NOMO-1 (cell line): ENCODE results near the gene VPS8.
A peak's percentile ranks its signal among the peaks of the same experiment; 100 is the strongest.

Experiments used
- DNase-seq, 2 experiments: peaks; one replicate each; lab custom pipeline; 2025; ENCODE audit not compliant: unreplicated experiment in 2 of 2; lab: John Stamatoyannopoulos, UW

Gene VPS8

DNA sequence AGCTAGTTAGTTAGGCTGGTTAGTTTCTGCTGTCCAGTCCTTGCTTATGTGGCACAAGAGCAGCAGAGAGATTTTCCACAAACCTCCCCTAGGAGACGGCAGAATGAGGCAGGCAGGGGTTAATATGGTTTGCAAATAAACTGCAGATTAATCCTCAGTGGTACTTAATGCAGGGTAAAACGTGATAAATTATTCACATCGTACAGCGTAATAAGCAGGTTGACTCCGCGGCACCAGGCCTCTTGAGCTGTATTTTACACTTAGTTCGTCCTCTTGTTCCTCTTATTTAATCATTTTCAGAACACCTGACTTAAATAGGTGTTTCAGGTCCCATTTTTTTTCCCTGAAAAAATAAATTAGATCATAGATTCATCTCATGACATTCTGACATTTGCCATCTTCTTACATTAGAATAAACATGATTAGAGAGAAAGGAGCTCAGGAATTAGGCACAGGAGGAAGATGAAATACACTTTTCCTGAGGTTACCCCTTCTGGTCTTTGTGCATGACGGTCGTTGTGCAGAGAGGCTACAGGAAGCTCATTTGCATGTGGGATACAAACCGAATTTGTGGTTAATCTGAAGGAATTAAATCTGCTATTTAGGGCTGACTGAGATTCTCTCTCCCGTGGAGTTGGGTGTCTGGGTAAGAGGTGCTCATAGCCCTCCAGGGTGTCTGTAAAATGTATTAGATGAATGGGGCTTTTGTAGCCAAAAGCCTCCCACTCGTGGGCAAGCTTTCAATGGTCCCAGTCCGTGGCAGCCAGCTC, 27.1 kb upstream of the VPS8 start:
- peak; percentile 16 to 51 for DNase-seq

DNA sequence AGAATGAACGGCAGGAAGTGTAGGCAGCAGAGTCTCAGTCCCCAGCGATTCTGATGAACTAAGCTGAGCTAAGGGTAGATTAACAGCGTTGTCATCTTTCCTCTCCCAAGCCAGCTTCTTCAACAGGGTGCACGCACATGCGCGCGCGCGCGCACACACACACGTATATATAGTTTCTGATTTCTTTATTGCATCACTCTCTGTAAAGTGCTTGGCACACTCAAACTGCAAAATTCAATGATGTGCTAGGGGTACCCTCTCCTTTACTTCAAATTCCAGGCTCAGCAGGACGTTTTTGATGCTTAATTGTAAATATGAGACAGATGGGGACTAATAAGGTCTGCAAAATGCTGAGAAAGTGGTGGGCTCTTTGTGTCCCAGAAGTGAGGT, 26.1 kb upstream of the VPS8 start:
- DNase-seq = peak; percentile 17 to 66

DNA sequence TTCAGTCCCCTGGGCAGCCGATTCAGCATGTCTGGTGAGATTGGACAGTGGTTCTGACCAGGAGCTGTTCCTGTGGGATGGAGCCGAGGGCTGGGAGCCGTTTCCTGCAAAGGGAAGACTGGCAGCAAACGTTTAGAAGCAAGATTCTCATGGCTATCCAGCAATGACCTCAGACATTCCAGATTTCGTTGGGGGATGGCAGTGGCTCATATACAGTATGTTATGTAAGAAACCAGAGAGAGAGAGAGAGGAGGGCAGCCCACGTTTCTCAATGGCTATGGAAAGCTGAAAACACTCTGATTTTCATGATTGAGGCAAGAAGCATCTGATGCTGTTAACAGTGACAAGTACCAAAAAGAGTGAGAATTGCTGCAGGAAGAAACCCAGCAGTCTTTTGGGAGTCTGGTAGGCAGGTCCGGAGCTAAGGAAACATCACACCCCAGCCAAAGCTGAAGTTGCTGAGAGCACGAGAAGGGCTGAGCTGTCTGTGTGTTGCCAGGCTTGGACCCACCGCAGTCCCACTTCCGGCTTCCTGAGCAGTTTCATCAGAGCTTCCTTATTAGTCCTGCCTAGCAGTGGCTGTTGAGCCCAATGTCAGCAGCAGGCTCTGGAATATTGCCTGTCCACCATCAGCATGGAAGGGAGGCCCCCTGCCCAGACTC, 25.6 kb upstream of the VPS8 start:
- DNase-seq = peak; percentile 87 to 90

DNA sequence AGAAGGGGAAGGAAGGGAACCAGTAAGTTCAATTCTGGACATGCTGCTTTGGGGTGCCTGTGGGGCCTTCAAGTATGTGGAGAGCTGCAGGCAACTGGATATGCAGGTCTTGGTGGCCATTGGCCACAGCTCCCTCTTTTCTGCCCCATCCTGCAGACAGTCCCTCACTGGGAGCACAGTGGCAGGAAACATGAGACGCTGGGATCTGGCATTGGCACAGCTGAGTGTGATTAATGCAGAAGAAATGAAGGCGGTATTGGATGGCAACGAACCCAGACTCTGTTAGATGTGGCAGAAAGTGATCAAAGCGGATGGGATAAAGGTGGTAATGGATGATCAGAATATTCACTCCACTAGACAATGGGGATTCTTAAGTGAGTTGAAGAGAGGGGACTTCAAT, 23.2 kb upstream of the VPS8 start:
- DNase-seq = no peak

DNA sequence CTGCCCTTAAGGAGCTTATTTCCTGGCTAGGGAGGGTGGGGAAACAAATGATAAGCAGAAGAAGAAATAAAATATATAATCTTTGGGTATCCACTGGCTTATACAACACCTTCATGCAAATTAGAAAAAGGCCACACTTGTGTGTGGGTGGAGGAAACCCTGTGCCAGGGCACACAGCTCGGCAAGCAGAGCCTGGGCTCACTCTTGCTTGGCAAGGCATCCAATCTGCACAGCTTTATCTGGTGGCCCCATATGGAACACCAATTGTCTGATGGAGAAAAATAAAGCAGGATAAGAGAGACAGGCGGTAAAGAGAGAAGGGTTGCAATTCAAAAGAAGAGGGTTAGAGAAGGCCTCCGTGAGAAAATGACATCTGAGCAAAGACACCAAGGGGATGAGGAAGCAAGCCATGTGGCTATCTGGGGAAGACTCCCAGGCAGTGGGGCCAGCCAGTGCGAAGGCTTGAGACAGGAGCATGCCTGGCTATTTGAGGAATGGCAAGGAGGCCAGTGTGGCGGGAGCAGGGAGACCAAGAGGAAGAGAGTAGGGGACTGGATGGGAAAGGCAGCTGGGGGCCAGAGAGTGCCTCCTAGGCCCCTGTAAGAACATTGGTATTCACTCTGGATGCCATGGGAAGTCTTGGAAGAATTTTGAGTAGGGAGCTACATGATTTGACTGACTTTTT, 22.5 kb upstream of the VPS8 start:
- no peak for DNase-seq

DNA sequence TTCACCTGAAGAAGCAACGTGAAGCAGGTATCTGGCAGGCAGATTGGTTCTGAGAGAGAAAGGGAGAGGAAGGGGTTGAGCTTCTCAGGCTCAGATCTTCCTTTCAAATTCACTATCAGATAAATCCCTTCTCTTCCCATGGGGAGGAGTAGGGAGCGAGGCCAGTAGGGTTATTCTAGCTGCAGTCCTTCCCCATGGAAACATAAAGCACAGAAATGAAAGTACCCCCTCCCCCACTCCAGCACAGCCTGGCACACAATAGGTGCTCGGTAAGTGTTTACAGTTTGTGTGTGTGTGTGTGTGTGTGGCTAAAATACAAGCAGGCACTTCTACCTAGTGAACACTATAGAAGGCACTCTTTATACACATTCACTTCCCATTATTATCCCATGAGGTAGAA, 20.8 kb upstream of the VPS8 start:
- DNase-seq = no peak

DNA sequence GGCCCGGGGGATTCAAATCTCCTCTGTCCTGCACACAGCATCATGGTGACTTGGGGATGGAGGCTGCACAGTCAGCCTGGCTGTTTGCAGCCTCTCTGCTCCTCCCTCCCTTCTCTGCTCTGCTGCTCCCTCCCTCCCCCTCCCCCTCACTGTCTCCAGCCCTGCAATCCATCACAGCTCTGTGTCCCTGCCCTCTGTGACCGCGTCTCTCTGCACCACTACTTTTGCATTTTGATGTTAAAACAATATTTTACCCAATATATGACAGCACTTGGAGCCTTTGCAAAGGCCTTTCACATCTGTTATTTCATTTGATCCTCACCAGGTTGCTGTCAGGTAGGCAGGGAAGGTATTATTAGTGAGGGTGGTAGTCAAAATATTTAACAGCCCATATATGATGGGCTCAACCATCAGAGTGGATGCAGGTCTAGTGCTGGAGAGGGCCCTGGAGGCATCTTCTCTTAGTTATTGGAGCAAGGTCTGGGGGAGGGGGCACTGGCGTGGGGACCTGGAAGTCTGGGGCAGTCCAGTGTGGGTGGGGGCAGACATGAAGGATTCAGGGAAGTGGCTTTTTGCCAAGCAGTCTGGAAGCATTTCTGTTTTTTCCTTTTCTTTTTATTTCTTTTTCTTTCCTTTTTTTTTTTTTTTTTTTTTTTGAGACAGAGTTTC, 16.3 kb upstream of the VPS8 start:
- no peak for DNase-seq

DNA sequence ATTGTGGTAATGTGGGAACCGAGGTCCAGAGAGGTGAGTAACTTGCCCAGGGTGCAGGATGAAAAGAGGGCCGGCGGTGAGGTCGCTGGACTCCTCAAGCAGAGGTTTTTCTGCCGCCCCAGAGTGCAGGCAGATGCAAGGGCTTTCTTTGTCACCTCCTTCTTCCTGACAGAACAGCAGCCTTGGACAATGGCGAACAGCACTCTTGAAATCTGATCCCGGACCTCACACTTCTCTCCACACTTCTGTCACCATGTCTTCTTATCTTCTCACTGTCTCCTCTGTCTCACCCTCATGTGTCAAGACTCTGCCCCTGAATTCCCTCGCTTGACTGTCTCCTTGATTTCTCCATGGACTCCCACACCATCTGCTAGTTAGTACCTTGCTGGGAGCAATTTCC, 15.4 kb upstream of the VPS8 start:
- DNase-seq = no peak

DNA sequence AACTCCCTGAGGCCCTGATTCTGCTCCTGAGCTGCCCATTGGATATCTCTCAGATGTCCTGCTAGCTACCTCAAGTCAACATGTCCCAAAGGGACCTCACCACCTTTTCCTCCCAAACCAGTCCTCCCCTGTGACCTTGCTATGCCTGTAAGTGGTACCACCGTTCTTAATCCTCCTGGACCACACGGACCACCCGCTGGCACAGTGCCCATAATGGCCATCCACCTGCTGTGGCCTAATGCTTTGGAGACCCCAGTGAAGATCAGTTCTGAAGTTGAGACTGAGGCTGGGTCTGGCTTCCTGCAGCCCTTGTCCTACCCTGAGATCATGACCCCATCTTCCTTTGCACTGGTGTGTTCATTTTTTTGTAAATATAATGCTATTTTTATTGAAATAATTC, 15.0 kb upstream of the VPS8 start:
- no peak for DNase-seq

DNA sequence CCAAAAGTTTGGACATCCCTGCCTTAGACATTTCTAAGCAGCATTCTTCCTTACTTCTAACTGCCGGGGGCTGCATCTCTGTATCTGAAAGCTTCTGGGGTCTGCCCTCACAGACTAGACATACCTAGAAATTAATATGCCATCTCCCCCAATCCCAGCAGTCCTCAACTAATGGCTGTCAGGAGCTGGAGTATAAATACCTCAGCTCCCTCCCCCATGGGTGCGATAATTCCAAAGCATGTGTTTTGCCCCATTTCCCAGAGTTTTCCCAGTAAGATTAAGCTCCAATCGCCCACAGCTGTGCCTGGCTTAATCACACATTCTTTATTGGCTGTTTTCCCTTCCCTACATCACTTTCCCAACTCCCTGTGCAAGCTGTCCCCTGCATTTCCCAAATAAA, 13.8 kb upstream of the VPS8 start:
- no peak for DNase-seq

DNA sequence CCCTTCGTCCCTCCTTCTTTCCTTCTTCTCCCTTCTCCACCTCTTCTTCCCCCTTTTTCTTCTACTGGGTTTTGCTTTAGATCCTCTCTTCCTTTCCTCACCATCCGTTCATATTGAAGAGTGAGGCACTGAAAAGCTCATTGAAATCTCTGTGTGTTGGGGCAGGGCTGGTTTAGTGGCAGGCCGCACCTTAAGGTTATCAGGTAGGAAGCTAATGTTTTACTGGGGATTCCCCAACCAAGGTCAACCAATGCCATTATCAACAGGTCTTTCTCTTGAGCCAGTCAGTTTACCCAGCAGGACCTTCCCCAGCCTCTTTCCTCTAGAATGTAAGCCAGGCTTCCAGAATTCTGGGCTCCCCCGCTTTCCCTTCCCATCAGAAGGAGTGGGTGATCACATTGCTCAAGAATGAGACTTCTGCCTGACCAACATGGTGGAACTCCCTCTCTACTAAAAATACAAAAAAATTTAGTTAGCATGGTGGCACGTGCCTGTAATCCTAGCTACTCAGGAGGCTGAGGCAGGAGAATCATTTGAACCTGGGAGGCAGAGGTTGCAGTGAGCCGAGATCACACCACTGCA, 11.5 kb upstream of the VPS8 start:
- no peak for DNase-seq

DNA sequence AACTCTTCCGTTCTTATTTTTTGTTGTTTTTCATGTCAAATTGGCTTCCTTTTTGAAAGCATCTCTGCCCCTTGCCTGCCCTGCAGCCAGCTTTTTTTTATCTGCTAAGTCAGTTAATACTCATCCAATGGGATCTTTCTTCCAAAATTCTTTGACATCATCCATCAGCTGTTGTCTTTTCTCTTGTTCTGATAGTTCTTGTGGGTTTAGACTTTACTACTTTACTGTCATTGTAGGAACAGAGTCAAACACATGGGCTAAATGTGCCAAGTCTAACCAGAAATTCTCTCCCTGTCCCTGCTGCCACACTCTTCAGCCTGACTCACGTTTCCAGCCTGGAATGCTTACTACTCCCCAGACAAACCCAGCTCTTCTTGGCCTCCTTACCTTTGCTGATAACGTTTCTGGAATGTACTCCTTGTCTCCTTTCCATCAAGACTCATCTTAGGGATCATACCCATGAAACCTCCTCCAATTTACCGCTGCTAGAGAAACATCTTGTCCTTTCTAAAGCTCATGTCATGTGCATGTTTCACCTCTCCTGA, 10.7 kb upstream of the VPS8 start:
- no peak for DNase-seq

DNA sequence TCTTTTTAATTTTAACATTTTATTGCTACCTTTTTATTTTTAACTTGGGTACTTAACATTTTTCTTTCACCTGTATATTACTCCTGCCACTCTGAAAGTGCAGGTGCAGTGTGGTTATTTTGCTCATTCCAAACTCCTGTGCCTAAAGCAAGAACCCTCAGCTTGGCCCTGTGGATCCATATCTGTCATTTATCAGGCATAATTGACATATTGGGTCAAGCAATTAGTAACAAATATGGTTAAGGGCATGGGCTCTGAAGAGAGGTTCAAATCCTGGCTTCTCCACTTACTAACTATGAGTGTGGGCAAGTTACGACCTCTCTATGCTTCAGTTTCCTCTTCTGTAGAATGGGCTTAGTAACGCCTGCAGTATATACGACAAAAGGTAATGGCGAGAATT, 9.8 kb upstream of the VPS8 start:
- no peak for DNase-seq

DNA sequence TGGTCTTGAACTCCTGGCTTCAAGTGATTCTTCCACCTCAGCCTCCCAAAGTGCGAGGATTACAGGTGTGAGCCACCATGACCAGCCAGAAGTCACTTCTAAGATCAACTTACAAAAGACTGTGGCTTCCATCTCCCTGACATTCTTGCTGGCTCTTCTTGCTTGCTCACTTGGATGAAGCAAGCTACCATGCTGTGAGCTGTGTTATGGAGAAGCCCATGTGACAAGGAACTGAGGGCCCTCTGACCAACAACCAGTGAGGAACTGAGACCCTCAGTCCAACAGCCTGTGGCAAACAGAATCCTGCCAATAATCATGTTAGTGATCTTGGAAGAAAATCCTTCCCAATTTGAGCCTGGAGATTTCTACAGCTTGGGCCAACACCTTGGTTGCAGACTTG, 7.2 kb upstream of the VPS8 start:
- peak in 1 of 2 experiments; percentile 11 for DNase-seq

DNA sequence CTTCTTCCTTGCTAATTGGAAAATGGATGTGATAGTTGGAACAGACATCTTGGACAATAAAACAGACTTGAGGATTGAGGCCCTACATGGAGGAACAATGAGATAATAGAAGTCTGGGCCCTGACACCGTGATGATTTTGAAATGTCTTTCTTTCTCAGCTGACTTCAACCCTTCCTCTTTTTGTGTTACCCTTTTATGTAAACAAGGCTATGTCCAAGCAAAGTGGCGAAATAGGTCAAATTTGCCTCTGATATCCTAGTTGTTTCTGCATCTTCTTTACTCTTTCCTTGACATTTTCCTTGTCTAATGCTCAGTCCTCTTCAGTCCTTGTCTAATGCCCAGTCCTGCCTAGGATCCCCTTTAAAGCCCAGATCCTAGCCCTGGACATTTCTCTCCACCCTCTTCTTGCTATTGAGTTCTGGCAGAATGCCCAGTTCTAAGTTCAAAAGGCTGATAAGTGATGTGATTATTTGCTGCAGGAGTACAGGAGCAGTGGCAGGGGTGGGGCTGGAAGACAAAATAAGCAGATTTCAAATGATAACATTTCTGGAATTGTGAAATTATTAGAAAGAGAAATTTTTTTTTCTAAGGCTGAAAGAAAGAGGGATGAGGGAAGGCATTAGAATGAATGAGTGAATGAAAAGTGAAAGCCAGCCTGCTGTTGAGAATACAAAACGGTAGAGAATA, 6.5 kb upstream of the VPS8 start:
- peak; percentile 90 to 97 for DNase-seq

DNA sequence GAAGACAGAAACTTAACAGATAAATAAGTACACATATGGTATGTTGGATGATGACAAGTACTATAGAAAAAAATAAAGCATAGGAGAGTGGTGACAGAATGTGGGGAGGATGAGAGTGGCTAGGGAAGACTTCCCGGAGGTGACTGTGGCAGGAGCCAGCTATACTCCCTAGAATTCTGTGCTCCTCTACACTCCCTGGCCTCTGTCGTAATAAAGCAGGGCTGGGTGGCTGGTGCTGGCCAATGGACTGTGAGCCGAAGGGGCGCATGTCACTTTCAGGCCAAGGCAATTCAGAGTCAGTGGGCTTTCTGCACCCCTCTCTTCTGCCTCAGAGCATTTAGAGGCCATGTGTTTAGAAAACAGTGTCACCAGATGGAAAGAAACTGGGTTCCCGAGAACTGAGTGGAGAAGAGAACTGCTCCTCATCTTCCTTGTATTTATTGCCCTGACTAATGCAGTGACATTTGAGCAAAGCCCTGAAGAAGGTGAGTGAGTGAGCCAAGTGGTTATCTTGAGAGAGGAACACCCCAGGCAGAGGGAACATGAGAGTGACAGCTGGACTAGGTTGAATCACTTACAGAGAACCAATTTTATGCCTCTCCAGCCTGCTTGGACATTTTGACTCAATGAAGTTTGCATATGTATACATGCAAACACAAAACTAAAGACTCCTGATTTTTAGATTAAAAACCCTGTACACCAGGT, 5.2 kb upstream of the VPS8 start:
- no peak for DNase-seq

DNA sequence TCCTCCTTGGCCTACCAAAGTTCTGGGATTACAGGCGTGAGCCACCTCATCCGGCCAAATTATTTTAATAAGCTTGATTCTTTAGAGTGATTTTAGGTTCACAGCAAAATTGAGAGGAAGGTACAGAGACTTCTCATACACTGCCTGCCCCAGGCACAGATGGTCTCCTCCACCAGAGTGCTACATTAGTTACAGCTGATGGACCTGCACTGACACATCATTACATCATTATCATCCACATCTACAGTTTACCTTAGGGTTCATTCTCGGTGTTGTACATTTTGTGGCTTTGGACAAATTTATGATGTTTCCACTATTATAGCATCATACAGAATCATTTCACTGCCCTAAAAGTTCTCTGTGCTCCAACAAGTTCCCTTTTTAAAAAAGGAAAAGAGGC, 4.4 kb upstream of the VPS8 start:
- DNase-seq = no peak

DNA sequence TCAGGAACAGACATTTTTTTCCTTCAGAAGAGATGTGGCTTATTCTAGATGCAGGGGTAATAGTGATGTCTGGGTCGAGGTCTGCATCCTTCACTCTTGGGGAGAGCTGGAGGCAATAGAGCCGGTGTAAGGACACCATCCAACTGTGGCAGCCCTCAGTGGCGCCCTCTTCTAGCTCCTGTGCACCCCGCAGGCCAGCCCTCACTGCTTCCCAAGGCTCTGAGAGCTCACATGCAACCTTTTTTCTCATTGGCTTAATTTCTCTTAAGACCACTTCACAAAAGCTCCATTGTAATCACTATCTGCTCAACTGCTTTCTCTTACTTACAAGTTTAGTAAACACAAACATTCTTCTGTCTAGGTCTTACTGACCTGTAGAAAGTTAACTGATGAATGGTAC, 3.9 kb upstream of the VPS8 start:
- no peak for DNase-seq

DNA sequence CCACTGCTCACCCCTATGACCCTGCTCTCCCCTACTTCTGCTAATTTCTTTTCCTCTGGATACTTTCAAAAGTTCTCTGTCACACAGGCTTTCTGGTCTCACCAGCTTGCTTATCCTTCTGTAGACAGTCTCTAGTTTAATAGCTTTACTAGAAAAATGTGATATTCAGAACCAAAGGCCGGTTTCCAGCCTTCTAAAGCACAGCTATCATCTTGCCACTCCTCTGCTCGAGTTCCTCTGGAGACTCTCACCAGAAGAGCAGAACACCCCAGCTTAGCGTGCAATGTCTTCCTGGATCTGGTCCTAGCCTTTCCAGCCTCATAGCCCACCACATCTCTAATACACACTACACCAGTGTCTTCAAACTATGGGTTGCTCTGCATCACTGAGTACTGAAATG, 1.8 kb upstream of the VPS8 start:
- no peak for DNase-seq

DNA sequence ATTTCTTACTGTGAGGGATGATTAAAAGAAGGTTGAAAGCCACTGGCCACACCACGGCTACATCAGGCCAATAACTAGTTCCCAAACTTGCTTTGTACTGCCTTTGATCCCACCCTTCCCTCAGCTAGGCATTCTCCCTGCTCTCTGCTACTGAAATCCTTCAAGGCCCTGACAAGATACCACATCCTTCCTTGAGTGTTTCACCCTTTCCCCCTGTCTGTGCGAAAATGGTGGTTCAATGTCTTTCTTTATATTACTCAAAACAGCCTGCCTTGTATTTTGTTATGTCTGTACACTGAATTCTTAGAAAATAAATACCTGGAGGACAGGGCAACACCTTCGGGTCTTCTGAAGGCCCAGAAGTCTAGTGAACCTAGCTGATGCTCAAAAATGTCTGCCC, 932 bp upstream of the VPS8 start:
- no peak for DNase-seq
